HEK293T (cell line): ENCODE data around the gene CHMP5.

Source experiments
- CTCF ChIA-PET: fragments of 350-600 bp; formaldehyde crosslinking; extraction: SDS; loops from one replicate; lab custom pipeline; 2021; ENCODE audit warnings: antibody characterized with exemption, inconsistent platforms; lab: Yijun Ruan, JAX
- POLR2A ChIA-PET: fragments of 350-600 bp; formaldehyde crosslinking; extraction: SDS; loops from one replicate; lab custom pipeline; 2020; ENCODE audit warnings: antibody characterized with exemption, inconsistent platforms; lab: Yijun Ruan, JAX
- DNase-seq: peaks from one replicate; pipeline ENCODE4 v3.0.0; 2012; ENCODE audit warnings: mixed read lengths; ENCODE audit errors: extremely low spot score
- ARNT ChIP-seq: fragments of 450-650 bp; IDR thresholded peaks from 2 replicates; pipeline ENCODE4 v1.6.1; 2017; ENCODE audit warnings: mild to moderate bottlenecking
- BHLHE40 ChIP-seq: fragments of 450-650 bp; IDR thresholded peaks from 2 replicates; pipeline ENCODE4 v1.6.1; 2016; ENCODE audit warnings: mild to moderate bottlenecking, moderate library complexity, borderline replicate concordance
- CTBP1 ChIP-seq: fragments of 450-650 bp; IDR thresholded peaks from 2 replicates; pipeline ENCODE4 v1.6.1; 2016; ENCODE audit warnings: borderline replicate concordance
- ELF4 ChIP-seq: fragments of 450-650 bp; IDR thresholded peaks from 2 replicates; pipeline ENCODE4 v1.6.1; 2017; ENCODE audit warnings: antibody characterized with exemption
- FOXA1 ChIP-seq: fragments of 450-650 bp; IDR thresholded peaks from 2 replicates; pipeline ENCODE4 v1.6.1; 2016; ENCODE audit warnings: mild to moderate bottlenecking
- FOXK2 ChIP-seq: fragments of 450-650 bp; IDR thresholded peaks from 2 replicates; pipeline ENCODE4 v1.6.1; 2016; ENCODE audit warnings: mild to moderate bottlenecking
- FOXM1 ChIP-seq: fragments of 450-650 bp; IDR thresholded peaks from 2 replicates; pipeline ENCODE4 v1.6.1; 2017; ENCODE audit warnings: mild to moderate bottlenecking, borderline replicate concordance
- HDGF ChIP-seq: fragments of 450-650 bp; IDR thresholded peaks from 2 replicates; pipeline ENCODE4 v1.6.1; 2017; ENCODE audit warnings: antibody characterized with exemption, borderline replicate concordance
- L3MBTL2 ChIP-seq: fragments of 450-650 bp; conservative IDR thresholded peaks from 2 replicates; pipeline ENCODE4 v1.6.1; 2016; ENCODE audit warnings: mild to moderate bottlenecking
- LEF1 ChIP-seq: fragments of 450-650 bp; IDR thresholded peaks from 2 replicates; pipeline ENCODE4 v1.6.1; 2017; ENCODE audit warnings: mild to moderate bottlenecking, borderline replicate concordance
- NFRKB ChIP-seq: fragments of 450-650 bp; IDR thresholded peaks from 2 replicates; pipeline ENCODE4 v1.6.1; 2016; ENCODE audit warnings: mild to moderate bottlenecking, moderate library complexity
- SP1 ChIP-seq: fragments of 450-650 bp; IDR thresholded peaks from 2 replicates; pipeline ENCODE4 v1.6.1; 2017
- SUZ12 ChIP-seq: fragments of 450-650 bp; IDR thresholded peaks from 2 replicates; pipeline ENCODE4 v1.6.1; 2016; ENCODE audit warnings: mild to moderate bottlenecking
- TARDBP ChIP-seq: fragments of 450-650 bp; IDR thresholded peaks from 2 replicates; pipeline ENCODE4 v1.6.1; 2016
- ZNF384 ChIP-seq: fragments of 450-650 bp; IDR thresholded peaks from 2 replicates; pipeline ENCODE4 v1.6.1; 2016
- TF ChIP-seq, protein P1 (sequence below): fragments of 450-650 bp; IDR thresholded peaks from 2 replicates; pipeline ENCODE4 v1.6.1; 2016

Gene CHMP5

DNA sequence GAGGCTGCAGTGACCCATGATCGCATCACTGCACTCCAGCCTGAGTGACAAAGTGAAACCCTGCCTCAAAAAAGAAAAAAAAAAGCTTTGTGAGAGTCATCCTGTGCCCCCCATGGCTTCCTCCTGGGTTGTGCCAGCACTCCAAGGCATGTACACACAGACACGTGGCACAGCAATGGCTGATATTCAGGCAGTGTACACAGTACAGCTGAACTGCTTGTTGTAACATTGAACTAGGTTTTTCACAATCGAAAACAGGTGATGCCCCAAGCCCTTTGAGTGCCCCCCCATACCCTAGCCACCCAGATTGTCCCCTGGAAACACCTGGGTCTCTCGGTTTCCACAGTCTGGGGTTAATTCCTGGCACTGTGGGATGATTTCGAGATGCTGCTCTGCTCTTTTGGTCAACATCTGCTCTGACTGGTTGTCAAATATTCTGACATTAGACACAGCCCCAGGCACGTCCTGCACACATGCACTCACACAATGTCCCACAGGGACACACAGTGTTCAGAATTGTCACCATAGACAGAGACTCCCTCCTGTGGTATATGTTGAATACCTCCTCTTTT, 15.7 kb upstream of the CHMP5 start:
- DNase-seq, result no peak
- POLR2A ChIA-PET, result no interaction called here
- TF ChIP-seq, protein P1, sequence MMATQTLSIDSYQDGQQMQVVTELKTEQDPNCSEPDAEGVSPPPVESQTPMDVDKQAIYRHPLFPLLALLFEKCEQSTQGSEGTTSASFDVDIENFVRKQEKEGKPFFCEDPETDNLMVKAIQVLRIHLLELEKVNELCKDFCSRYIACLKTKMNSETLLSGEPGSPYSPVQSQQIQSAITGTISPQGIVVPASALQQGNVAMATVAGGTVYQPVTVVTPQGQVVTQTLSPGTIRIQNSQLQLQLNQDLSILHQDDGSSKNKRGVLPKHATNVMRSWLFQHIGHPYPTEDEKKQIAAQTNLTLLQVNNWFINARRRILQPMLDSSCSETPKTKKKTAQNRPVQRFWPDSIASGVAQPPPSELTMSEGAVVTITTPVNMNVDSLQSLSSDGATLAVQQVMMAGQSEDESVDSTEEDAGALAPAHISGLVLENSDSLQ, result no peak
- TF ChIP-seq LEF1 (no peak), NFRKB (no peak)
- CTCF ChIA-PET, result no interaction called here

DNA sequence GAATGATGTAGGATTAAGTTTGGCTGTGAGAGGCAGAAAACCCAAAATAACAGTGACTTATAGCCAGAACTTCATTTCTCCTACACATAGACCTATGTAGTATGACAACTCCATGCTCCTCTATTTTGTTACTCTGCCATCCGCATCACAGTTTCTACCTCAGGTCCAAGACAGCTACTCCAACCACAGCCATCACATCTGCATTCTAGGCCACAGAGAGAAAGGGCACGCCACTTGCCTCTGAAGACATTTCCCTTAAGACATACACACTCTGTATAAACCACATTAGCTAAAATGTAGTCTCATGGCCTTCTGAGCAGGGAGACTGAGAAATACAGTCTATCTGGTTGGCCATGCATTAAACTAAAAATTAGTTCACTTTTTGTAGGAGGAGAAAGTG, 14.9 kb upstream of the CHMP5 start:
- POLR2A ChIA-PET, result no interaction called here
- no peak for TF ChIP-seq L3MBTL2
- no peak for TF ChIP-seq SP1
- no peak for TF ChIP-seq HDGF
- no peak for TF ChIP-seq TARDBP
- no peak for TF ChIP-seq ELF4
- no peak for TF ChIP-seq FOXK2
- no peak for TF ChIP-seq BHLHE40
- TF ChIP-seq, protein P1, result no peak
- no peak for TF ChIP-seq FOXA1
- no peak for TF ChIP-seq FOXM1
- no peak for TF ChIP-seq CTBP1
- TF ChIP-seq ARNT, result no peak
- no peak for TF ChIP-seq SUZ12
- no peak for TF ChIP-seq LEF1
- TF ChIP-seq NFRKB, result no peak
- no peak for TF ChIP-seq ZNF384
- CTCF ChIA-PET, result no interaction called here

DNA sequence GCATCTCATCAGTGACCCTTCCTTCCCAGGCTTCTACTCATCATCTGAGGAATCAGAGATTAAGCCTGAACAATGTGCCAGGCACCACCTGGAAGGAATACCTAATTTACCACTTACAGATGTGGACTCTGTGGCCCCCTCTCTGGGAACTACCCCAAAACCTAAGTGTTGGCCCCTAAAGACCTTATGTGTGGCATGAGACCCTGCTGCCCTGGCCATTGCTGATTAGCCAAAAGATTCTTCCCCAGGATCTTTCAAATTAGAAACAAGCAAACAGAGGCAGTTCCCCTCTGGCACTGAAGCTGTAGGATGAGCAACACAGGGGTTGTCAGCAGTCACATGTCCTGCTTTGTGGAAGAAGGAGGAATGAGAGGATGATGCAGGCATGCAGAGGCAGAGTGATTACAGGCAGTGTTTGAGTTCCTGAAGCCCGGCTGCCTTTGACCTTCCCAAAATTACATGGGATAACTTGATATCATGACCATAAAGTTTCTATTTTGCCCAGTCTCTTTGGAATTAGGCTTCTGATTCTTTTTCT, 14.3 kb upstream of the CHMP5 start:
- no peak for DNase-seq
- POLR2A ChIA-PET, result no interaction called here
- CTCF ChIA-PET, result no interaction called here
- TF ChIP-seq ELF4, result no peak
- no peak for TF ChIP-seq TARDBP
- no peak for TF ChIP-seq FOXK2

More for the DNA sequence above, 14.9 kb upstream of the CHMP5 start:
- no peak for DNase-seq

DNA sequence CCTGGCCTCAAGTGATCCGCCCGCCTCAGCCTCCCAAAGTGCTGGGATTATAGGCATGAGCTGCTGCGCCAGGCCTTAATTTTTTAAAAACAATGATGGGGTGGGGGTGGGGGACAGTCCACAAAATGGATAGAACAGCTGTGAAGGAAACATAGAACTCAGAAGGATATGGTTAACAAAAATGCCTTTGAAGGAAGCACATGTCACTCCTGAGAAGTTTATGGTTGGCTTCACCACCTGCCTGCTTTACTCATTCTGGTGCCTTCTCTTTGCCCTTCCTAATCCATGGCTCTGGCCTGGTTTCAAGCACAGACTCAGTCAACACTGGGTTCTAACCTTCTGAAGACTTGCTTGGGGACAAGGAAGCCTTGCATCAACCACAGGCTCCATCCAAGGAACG, 10.6 kb upstream of the CHMP5 start:
- ChIA-PET POLR2A (no interaction called here), CTCF (no interaction called here)
- TF ChIP-seq SUZ12 (no peak), L3MBTL2 (no peak), FOXA1 (no peak), BHLHE40 (no peak), TARDBP (no peak), ZNF384 (no peak), SP1 (no peak), FOXK2 (no peak), FOXM1 (no peak), ARNT (no peak), NFRKB (no peak), CTBP1 (no peak), ELF4 (no peak)
- TF ChIP-seq, protein P1, result no peak
- no peak for DNase-seq

DNA sequence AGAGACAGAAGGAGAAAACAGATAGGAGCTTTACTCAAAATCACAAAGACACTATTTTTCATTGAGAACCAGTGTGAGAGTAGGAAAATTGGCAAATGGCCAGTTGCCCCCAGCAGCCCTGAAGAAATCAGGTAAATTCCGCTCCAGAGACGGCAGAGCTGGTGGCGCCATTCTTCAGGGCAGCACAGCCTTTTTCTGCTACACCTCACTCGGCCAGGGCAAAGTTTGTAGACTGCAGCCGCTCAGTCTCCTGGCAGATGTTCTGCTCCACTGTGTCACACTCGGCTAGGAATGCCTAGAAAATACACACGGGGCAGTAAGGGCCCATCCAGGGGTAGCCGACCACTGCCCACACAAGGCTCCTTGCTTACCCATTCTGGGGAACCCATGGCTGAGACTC, 9.8 kb upstream of the CHMP5 start:
- CTCF ChIA-PET, result no interaction called here
- TF ChIP-seq FOXM1, result no peak
- TF ChIP-seq SP1, result no peak
- POLR2A ChIA-PET, result no interaction called here
- DNase-seq, result no peak

DNA sequence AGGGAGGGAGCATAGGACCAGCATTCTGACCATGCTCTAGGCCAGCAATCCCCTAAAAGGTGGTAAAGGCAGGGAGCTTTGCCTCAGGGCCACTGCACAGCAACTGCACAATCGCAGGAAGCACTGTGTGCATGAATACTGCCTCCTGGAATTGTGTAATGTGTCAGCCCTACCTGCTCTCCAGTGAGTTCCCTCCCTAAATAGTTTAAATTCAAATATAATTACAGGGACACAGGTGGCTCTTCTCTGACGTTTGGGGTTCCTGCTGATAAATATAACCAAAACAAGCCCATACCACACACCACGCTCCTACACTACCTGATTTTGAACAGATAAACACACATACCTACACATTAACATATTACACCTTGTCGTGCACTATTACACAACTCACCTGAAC, 9.4 kb upstream of the CHMP5 start:
- no peak for DNase-seq
- ChIA-PET POLR2A (no interaction called here), CTCF (no interaction called here)
- TF ChIP-seq NFRKB, result no peak
- TF ChIP-seq TARDBP, result no peak
- no peak for TF ChIP-seq FOXK2
- TF ChIP-seq L3MBTL2, result no peak
- TF ChIP-seq FOXA1, result no peak
- no peak for TF ChIP-seq LEF1
- TF ChIP-seq, protein P1, result no peak
- TF ChIP-seq SUZ12, result no peak
- no peak for TF ChIP-seq BHLHE40
- TF ChIP-seq ZNF384, result no peak
- TF ChIP-seq ELF4, result no peak
- TF ChIP-seq ARNT, result no peak
- no peak for TF ChIP-seq HDGF
- TF ChIP-seq CTBP1, result no peak
- TF ChIP-seq SP1, result no peak
- no peak for TF ChIP-seq FOXM1
